T-cell (primary cell): Measurements from ENCODE around the gene CCDC91. TPM values are rescaled to one million over a fixed set of nuclear protein-coding genes. Genes with fewer than 3 reads are reported as not detected.

ENCODE experiments used
- ATAC-seq, 4 experiments: fragments of 200-7000 bp in 3 of 4; fragments of 150-1000 bp in 1 of 4; cut with Tn5 transposase; replicated peaks in 1 of 4; 1 replicate in 3 of 4; 2 replicates in 1 of 4; pipeline ENCODE4 v1.10.0; 2021; ENCODE audit warnings: moderate library complexity in 3 of 4, mild to moderate bottlenecking in 2 of 4, moderate number of reproducible peaks in 1 of 4
- CTCF ChIA-PET, 2 donors: fragments of 300-600 bp; sonication (Branson Sonifier 250); formaldehyde crosslinking; loops; one replicate each; lab custom pipeline; 2022; ENCODE audit warnings: antibody characterized with exemption in 2 of 2; lab: Charles Lee
- POLR2A ChIA-PET, 2 donors: fragments of 300-600 bp; sonication (Branson Sonifier 250); formaldehyde crosslinking; loops; one replicate each; lab custom pipeline; 2022; ENCODE audit warnings: antibody characterized with exemption in 2 of 2; lab: Charles Lee
- DNase-seq, 35 experiments: peaks; one replicate each; pipeline versions ENCODE4 v3.0.0 to v3.0.0-alpha.2; 2013 to 2023
- H3K27ac ChIP-seq: one replicate; pipeline ENCODE4 v1.5.1; 2013; ENCODE audit warnings: low read length
- H3K27me3 ChIP-seq, 2 experiments: replicated peaks in 1 of 2; 1 replicate in 1 of 2; 2 replicates in 1 of 2; pipeline versions ENCODE4 v1.6.1 to v1.7.0; 2013; ENCODE audit warnings: low read length in 1 of 2, mixed read lengths in 1 of 2; ENCODE audit not compliant: control insufficient read depth in 2 of 2, insufficient read depth in 2 of 2; ENCODE audit errors: extremely low read depth in 1 of 2
- H3K36me3 ChIP-seq, 2 donors: 1 replicate in 1 of 2; 2 replicates in 1 of 2; pipeline versions ENCODE4 v1.6.1 to v1.7.0; 2013; ENCODE audit warnings: low read length in 1 of 2; ENCODE audit not compliant: control insufficient read depth in 2 of 2, insufficient read depth in 1 of 2; ENCODE audit errors: extremely low read depth in 1 of 2
- H3K4me1 ChIP-seq, 2 experiments: 1 replicate in 1 of 2; 2 replicates in 1 of 2; pipeline versions ENCODE4 v1.6.1 to v1.7.0; 2013; ENCODE audit warnings: low read length in 2 of 2, mixed read lengths in 1 of 2; ENCODE audit not compliant: insufficient read depth in 2 of 2, control insufficient read depth in 1 of 2; ENCODE audit errors: extremely low read depth in 1 of 2
- H3K4me3 ChIP-seq, 2 donors: 1 replicate in 1 of 2; 2 replicates in 1 of 2; pipeline versions ENCODE4 v1.5.1 to v1.7.0; 2013; ENCODE audit warnings: mild to moderate bottlenecking in 2 of 2, low read length in 1 of 2, moderate library complexity in 1 of 2; ENCODE audit not compliant: control insufficient read depth in 1 of 2; ENCODE audit errors: extremely low read depth in 1 of 2
- H3K9me3 ChIP-seq: 2 replicates; pipeline ENCODE4 v1.7.0; 2013
- H3K27ac Mint-ChIP-seq, 2 donors: one replicate each; pipeline ENCODE4 v1.8.0; 2020 to 2021; ENCODE audit warnings: mild to moderate bottlenecking in 2 of 2, mixed read lengths in 2 of 2
- H3K27me3 Mint-ChIP-seq, 2 donors: one replicate each; pipeline ENCODE4 v1.8.0; 2021 to 2022; ENCODE audit warnings: mixed read lengths in 2 of 2
- H3K36me3 Mint-ChIP-seq: one replicate; pipeline ENCODE4 v1.8.0; 2021; ENCODE audit warnings: mixed read lengths
- H3K4me1 Mint-ChIP-seq, 3 donors: one replicate each; pipeline ENCODE4 v1.8.0; 2020 to 2022; ENCODE audit warnings: mixed read lengths in 3 of 3, mild to moderate bottlenecking in 1 of 3
- H3K4me3 Mint-ChIP-seq, 3 donors: one replicate each; pipeline ENCODE4 v1.8.0; 2020 to 2022; ENCODE audit warnings: mild to moderate bottlenecking in 3 of 3, mixed read lengths in 3 of 3, moderate library complexity in 3 of 3
- H3K9me3 Mint-ChIP-seq, 3 donors: one replicate each; pipeline ENCODE4 v1.8.0; 2020 to 2022; ENCODE audit warnings: mixed read lengths in 3 of 3
- WGBS: methylation state at CpG from one replicate; pipeline ENCODE4 v1.1.5; 2013; ENCODE audit warnings: missing lambda C conversion rate; ENCODE audit not compliant: insufficient coverage; 5-methylcytosine and 5-hydroxymethylcytosine counted together
- total RNA-seq, 35 experiments: library from RNA in 6 of 35; stranded (reverse) in 6 of 35; fragments of 120-200 nt in 1 of 35; gene quantifications; one replicate each; pipeline versions ENCODE4 v1.2.1 to v1.2.4 and lab custom pipeline; 2013 to 2026

The CCDC91 gene
- total RNA-seq, 5 donors from 2014 or later (not counting 1 experiment from before 2014, with no cell fraction given): 65.7 to 73.0 (median 68.7) TPM

DNA sequence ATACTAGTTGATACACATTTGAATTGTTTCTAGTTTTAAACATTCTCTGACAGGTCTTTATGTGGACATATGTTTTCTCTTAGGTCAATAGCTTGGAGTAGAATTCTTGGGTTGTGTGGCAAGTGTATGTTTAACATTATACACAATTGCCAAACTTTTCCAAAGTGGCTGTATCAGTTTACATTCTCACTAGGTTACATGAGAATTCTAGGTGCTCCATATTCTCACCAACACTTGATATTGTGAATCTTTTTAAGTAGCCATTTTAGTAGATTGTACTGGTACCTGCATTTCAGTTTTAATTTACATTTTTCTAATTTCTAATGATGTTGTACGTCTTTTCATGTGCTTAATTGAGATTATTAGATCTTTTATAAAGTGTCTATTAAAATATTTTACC is 28.6 kb downstream of the CCDC91 start:
- Histone ChIP-seq H3K4me3 (no peak overlapping the region), H3K27ac (no peak overlapping the region), H3K4me1 (peaks cover 9 to 34% of the 10 kb centered on the region in 2 experiments), H3K9me3 (peaks cover 2% of the 10 kb centered on the region), H3K36me3 (no peaks in the 10 kb centered on the region), H3K27me3 (no peaks in the 10 kb centered on the region)
- no CpG with 5 or more reads among the region's 1 CpG for WGBS
- no peak overlapping the region for H3K4me3 Mint-ChIP-seq
- peaks cover 8% of the 10 kb centered on the region for H3K36me3 Mint-ChIP-seq
- ATAC-seq (no peak), DNase-seq (no peak)
- ChIA-PET CTCF (interaction anchor here in 1 of 2 donors (0.7 kb wide), 1 partner anchor 47 kb away, joined by 4 read pairs; no protein-coding TSS in a partner anchor), POLR2A (interaction anchor here (0.7 kb wide), 2 partner anchors 29 to 201 kb away, joined by 3 to 7 read pairs; no protein-coding TSS in a partner anchor)
- H3K27me3 Mint-ChIP-seq: no peaks in the 10 kb centered on the region
- H3K9me3 Mint-ChIP-seq: peaks cover 0 to 5% (median 5%) of the 10 kb centered on the region in 3 donors
- H3K4me1 Mint-ChIP-seq: peaks cover 63 to 69% (median 68%) of the 10 kb centered on the region in 3 donors
- no peak overlapping the region for H3K27ac Mint-ChIP-seq

DNA sequence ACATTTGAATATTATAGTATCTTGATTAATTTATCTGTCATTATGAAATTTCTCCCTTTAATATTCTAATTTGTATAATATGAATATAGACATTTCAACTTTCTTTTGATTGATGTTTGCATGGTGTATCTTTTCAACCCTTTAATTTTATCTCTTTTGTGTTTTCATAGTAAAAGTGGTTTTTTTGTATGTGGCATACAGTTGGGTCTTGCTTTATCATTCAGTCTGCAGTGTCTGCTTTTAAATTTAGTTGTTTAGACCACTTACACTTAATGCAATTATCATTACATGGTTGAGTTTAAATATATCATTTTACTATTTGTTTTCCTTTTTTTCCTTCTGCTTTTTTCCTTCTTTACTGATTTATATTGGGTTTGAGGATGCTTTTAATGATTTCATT is 29.6 kb downstream of the CCDC91 start:
- Histone ChIP-seq H3K4me3 (no peak overlapping the region), H3K36me3 (no peaks in the 10 kb centered on the region), H3K27me3 (no peaks in the 10 kb centered on the region), H3K4me1 (peaks cover 9 to 41% of the 10 kb centered on the region in 2 experiments), H3K9me3 (peaks cover 2% of the 10 kb centered on the region), H3K27ac (no peak overlapping the region)
- H3K27ac Mint-ChIP-seq: no peak overlapping the region
- H3K27me3 Mint-ChIP-seq: no peaks in the 10 kb centered on the region
- ATAC-seq (no peak), DNase-seq (no peak)
- peaks cover 4% of the 10 kb centered on the region for H3K36me3 Mint-ChIP-seq
- ChIA-PET CTCF (interaction anchor here in 1 of 2 donors (0.7 kb wide), 1 partner anchor 1362 kb away, joined by 5 read pairs; no protein-coding TSS in a partner anchor), POLR2A (no interaction called here)
- H3K4me3 Mint-ChIP-seq: no peak overlapping the region
- H3K4me1 Mint-ChIP-seq: peaks cover 63 to 70% (median 68%) of the 10 kb centered on the region in 3 donors
- H3K9me3 Mint-ChIP-seq: peaks cover 0 to 5% (median 5%) of the 10 kb centered on the region in 3 donors

DNA sequence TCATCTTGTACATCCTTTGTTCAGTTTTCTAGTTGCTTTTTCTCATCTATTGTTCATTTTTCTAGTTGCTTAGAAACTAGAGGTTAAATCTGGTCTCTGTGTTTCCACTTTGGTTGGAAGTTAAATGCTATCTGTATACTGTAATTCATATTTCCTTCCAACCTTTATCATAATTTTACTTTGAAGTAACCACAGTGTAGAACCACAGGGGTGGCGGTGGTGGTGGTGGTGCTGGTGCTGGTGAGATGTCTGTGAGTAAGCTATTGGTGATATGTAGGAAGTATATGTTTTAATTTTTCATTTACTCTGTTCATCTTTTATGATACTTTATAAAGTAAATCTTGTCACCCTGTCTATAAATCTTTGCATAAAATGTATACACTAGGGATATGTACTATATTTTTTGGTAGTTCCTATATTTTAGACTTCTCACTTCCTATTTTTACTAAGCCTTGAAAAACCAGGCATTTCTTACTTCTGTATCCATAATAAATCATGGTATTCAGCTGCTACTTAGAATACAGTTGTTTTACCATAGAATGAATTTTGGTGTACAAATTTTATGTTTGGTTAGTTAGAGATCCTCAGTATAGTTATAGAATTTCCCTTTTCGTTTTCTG is 31.9 kb downstream of the CCDC91 start:
- H3K4me3 Mint-ChIP-seq: peak overlapping the region in 2 of 3 donors; percentile 11 to 61
- H3K27ac Mint-ChIP-seq: peak overlapping the region; percentile 57 to 69
- Histone ChIP-seq H3K4me3 (no peak overlapping the region), H3K36me3 (peaks cover 0 to 6% of the 10 kb centered on the region in 2 donors), H3K4me1 (peaks cover 9 to 40% of the 10 kb centered on the region in 2 experiments), H3K27me3 (no peaks in the 10 kb centered on the region), H3K27ac (no peak overlapping the region), H3K9me3 (peaks cover 9% of the 10 kb centered on the region)
- H3K9me3 Mint-ChIP-seq: peaks cover 0 to 11% (median 9%) of the 10 kb centered on the region in 3 donors
- ATAC-seq (peak; percentile 40 to 81 (median 75)), DNase-seq (peak; percentile 16 to 61 (median 35))
- POLR2A ChIA-PET: interaction anchor here (0.6 to 1.2 kb wide), 5 partner anchors 29 to 115 kb away, joined by 3 to 4 read pairs (median 4); no protein-coding TSS in a partner anchor
- H3K4me1 Mint-ChIP-seq: peaks cover 61 to 70% (median 61%) of the 10 kb centered on the region in 3 donors
- peaks cover 19% of the 10 kb centered on the region for H3K36me3 Mint-ChIP-seq
- H3K27me3 Mint-ChIP-seq: no peaks in the 10 kb centered on the region
- CTCF ChIA-PET: interaction anchor here in 1 of 2 donors (1.0 kb wide), 1 partner anchor 29 kb away, joined by 3 read pairs; no protein-coding TSS in a partner anchor
- WGBS: 67% methylated on average over 1 of the region's 2 CpGs

DNA sequence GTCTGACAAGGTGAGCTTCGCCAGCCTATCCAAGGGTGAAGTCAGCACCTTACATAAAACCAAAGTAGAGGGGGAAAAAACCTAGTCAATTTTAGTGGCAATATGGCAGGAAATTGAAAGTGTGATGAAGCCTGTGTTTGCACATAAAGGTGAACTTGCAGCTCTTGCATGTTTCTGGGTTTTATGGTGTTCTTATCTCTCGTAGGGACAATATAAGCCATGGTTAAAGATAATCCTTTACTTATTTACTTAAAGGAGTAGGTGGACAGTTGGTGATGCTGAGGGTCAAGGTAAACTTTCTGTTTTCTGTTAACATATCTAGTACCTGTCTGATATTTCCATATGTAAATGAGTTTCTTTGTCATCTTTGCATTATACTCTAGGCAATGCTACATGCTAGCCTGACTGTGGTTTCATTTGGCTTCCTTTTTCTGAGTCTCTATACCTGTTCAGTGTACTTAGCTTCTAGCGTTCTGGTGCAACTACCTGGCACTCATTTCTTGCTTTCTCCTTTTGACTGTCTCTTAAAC is 32.8 kb downstream of the CCDC91 start:
- H3K4me3 Mint-ChIP-seq: peak overlapping the region; percentile 54 to 68 (median 61)
- H3K27ac Mint-ChIP-seq: peak overlapping the region; percentile 79
- WGBS: 0% methylated on average over 1 of the region's 3 CpGs
- Histone ChIP-seq H3K36me3 (peaks cover 0 to 6% of the 10 kb centered on the region in 2 donors), H3K4me3 (no peak overlapping the region), H3K27me3 (no peaks in the 10 kb centered on the region), H3K27ac (peak overlapping the region; percentile 2), H3K9me3 (peaks cover 9% of the 10 kb centered on the region), H3K4me1 (peaks cover 9 to 37% of the 10 kb centered on the region in 2 experiments)
- DNase-seq (peak in 1 of 35 experiments; percentile 39), ATAC-seq (peak; percentile 72 to 80 (median 78))
- ChIA-PET POLR2A (interaction anchor here (0.5 to 1.0 kb wide), 4 partner anchors 23 to 154 kb away, joined by 3 to 4 read pairs (median 4); no protein-coding TSS in a partner anchor), CTCF (interaction anchor here in 1 of 2 donors (1.0 kb wide), 1 partner anchor 30 kb away, joined by 3 read pairs; no protein-coding TSS in a partner anchor)
- peaks cover 22% of the 10 kb centered on the region for H3K36me3 Mint-ChIP-seq
- H3K4me1 Mint-ChIP-seq: peaks cover 58 to 70% (median 61%) of the 10 kb centered on the region in 3 donors
- no peaks in the 10 kb centered on the region for H3K27me3 Mint-ChIP-seq
- H3K9me3 Mint-ChIP-seq: peaks cover 0 to 11% (median 9%) of the 10 kb centered on the region in 3 donors

DNA sequence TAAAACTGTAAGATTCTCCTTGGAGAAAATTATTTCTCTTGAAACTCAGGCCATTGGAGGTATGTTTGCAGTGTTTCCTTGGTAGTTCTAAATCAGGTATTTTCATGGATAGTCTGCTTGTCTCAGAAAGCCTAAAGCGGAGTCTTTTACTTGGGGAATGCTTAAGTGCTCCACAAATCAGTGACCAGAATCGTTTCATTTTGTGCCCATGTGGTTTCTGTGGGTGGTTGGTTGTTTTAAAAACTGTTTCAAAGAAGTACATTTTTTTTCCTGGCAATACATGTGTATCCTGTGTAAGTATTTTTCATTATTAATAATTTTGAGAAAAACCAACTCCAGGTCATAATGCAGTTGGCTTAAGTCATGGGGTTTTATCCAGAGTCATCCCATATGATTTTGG is 33.6 kb downstream of the CCDC91 start:
- WGBS: 33% methylated on average over 1 of the region's 2 CpGs
- peaks cover 0 to 6% of the 10 kb centered on the region in 2 donors for H3K36me3 ChIP-seq
- peak in 1 of 35 experiments; percentile 12 for DNase-seq
- H3K27ac Mint-ChIP-seq: no peak overlapping the region
- no peak overlapping the region for H3K27ac ChIP-seq
- ATAC-seq: no peak
- CTCF ChIA-PET: no interaction called here
- H3K27me3 ChIP-seq: no peaks in the 10 kb centered on the region
- H3K9me3 Mint-ChIP-seq: peaks cover 0 to 7% (median 5%) of the 10 kb centered on the region in 3 donors
- H3K36me3 Mint-ChIP-seq: peaks cover 24% of the 10 kb centered on the region
- H3K4me1 ChIP-seq: peaks cover 9 to 37% of the 10 kb centered on the region in 2 experiments
- no peak overlapping the region for H3K4me3 ChIP-seq
- H3K9me3 ChIP-seq: peaks cover 9% of the 10 kb centered on the region
- POLR2A ChIA-PET: interaction anchor here in 1 of 2 donors (0.7 kb wide), 1 partner anchor 24 kb away, joined by 3 read pairs; no protein-coding TSS in a partner anchor
- H3K27me3 Mint-ChIP-seq: no peaks in the 10 kb centered on the region
- H3K4me1 Mint-ChIP-seq: peaks cover 58 to 71% (median 63%) of the 10 kb centered on the region in 3 donors
- H3K4me3 Mint-ChIP-seq: peak overlapping the region in 1 of 3 donors; percentile 61

DNA sequence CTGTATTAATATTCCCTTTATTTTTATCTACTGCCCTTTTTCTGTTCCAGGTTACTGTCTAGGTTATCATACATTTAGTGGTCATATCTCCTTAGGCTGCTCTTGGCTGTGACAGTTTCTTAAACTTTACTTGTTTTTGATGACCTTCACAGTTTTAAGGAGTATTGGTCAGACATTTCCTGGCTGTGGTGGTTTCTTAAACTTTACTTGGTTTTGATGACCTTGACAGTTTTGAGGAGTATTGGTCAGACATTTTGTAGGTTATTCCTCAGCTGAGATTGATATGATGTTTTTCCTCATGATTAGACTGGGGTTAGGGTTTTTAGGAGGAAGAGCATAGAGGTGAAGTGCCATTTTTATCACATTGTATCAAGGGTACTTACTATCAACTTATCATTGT is 36.4 kb downstream of the CCDC91 start:
- H3K4me1 ChIP-seq: peaks cover 7 to 23% of the 10 kb centered on the region in 2 experiments
- no peak overlapping the region for H3K4me3 ChIP-seq
- no peak overlapping the region for H3K4me3 Mint-ChIP-seq
- peaks cover 0 to 6% (median 4%) of the 10 kb centered on the region in 3 donors for H3K9me3 Mint-ChIP-seq
- H3K4me1 Mint-ChIP-seq: peaks cover 63 to 81% (median 69%) of the 10 kb centered on the region in 3 donors
- H3K27me3 Mint-ChIP-seq: no peaks in the 10 kb centered on the region
- H3K27ac Mint-ChIP-seq: no peak overlapping the region
- no peak for DNase-seq
- no peak overlapping the region for H3K27ac ChIP-seq
- no peak for ATAC-seq
- POLR2A ChIA-PET: no interaction called here
- CTCF ChIA-PET: no interaction called here
- no peaks in the 10 kb centered on the region for H3K27me3 ChIP-seq
- H3K9me3 ChIP-seq: peaks cover 7% of the 10 kb centered on the region
- H3K36me3 Mint-ChIP-seq: peaks cover 42% of the 10 kb centered on the region
- peaks cover 0 to 8% of the 10 kb centered on the region in 2 donors for H3K36me3 ChIP-seq
